ENCODE data around the gene GEMIN5.
A peak's percentile ranks its signal among the peaks of the same experiment; 100 is the strongest.

The GEMIN5 gene

GRCh38 chr5:154878642-154879335, 59.2 kb downstream of the GEMIN5 start:
- DNase-seq (no peak), ATAC-seq (no peak)
- no peak overlapping the region for H3K4me3 Mint-ChIP-seq
- peak overlapping the region in 1 of 2 donors; percentile 44 for H3K27ac Mint-ChIP-seq
- H3K27me3 Mint-ChIP-seq = no peaks in the 10 kb centered on the region
- H3K4me1 Mint-ChIP-seq = no peaks in the 10 kb centered on the region
- peaks cover 26 to 27% of the 10 kb centered on the region in 2 donors for H3K9me3 Mint-ChIP-seq

- no peaks in the 10 kb centered on the region for H3K4me1 Mint-ChIP-seq
- ATAC-seq (no peak), DNase-seq (no peak)
- peaks cover 4 to 10% of the 10 kb centered on the region in 2 donors for H3K9me3 Mint-ChIP-seq
- no peaks in the 10 kb centered on the region for H3K27me3 Mint-ChIP-seq
- no peak overlapping the region for H3K4me3 Mint-ChIP-seq
- H3K27ac Mint-ChIP-seq = peak overlapping the region in 1 of 2 donors; percentile 8
Measured at GRCh38 chr5:154873791-154874331, 64.2 kb downstream of the GEMIN5 start.

GRCh38 chr5:154871734-154872133, 66.3 kb downstream of the GEMIN5 start:
- Mint-ChIP-seq H3K9me3 (no peaks in the 10 kb centered on the region), H3K27ac (no peak overlapping the region), H3K4me1 (peaks cover 12% of the 10 kb centered on the region), H3K27me3 (no peaks in the 10 kb centered on the region), H3K4me3 (no peak overlapping the region)
- DNase-seq = no peak
- no peak for ATAC-seq

- Mint-ChIP-seq H3K4me1 (peaks cover 27% of the 10 kb centered on the region), H3K4me3 (no peak overlapping the region), H3K9me3 (no peaks in the 10 kb centered on the region), H3K27ac (no peak overlapping the region), H3K27me3 (no peaks in the 10 kb centered on the region)
- no peak for ATAC-seq
- DNase-seq = no peak
Measured at GRCh38 chr5:154868702-154869101, 69.3 kb downstream of the GEMIN5 start.

GRCh38 chr5:154866841-154867240, 71.2 kb downstream of the GEMIN5 start:
- Mint-ChIP-seq H3K27me3 (no peaks in the 10 kb centered on the region), H3K9me3 (no peaks in the 10 kb centered on the region), H3K4me3 (no peak overlapping the region), H3K4me1 (peaks cover 44% of the 10 kb centered on the region), H3K27ac (no peak overlapping the region)
- DNase-seq (no peak), ATAC-seq (no peak)

- peaks cover 56% of the 10 kb centered on the region for H3K4me1 Mint-ChIP-seq
- peak overlapping the region in 1 of 2 donors; percentile 92 for H3K27ac Mint-ChIP-seq
- no peaks in the 10 kb centered on the region for H3K27me3 Mint-ChIP-seq
- ATAC-seq = peak; percentile 56
- DNase-seq = no peak
- no peak overlapping the region for H3K4me3 Mint-ChIP-seq
- H3K9me3 Mint-ChIP-seq = no peaks in the 10 kb centered on the region
Measured at GRCh38 chr5:154865466-154866184, 72.4 kb downstream of the GEMIN5 start.

- Mint-ChIP-seq H3K27me3 (no peaks in the 10 kb centered on the region), H3K4me1 (peaks cover 64% of the 10 kb centered on the region), H3K27ac (peak overlapping the region; percentile 19 to 92), H3K9me3 (no peaks in the 10 kb centered on the region), H3K4me3 (no peak overlapping the region)
- no peak for ATAC-seq
- DNase-seq = no peak
Measured at GRCh38 chr5:154863291-154864080, 74.5 kb downstream of the GEMIN5 start.

- Mint-ChIP-seq H3K4me3 (peak overlapping the region in 1 of 2 donors; percentile 51), H3K27me3 (no peaks in the 10 kb centered on the region), H3K9me3 (no peaks in the 10 kb centered on the region), H3K4me1 (peaks cover 62% of the 10 kb centered on the region), H3K27ac (peak overlapping the region in 1 of 2 donors; percentile 92)
- no peak for DNase-seq
- no peak for ATAC-seq
Measured at GRCh38 chr5:154862766-154863165, 75.2 kb downstream of the GEMIN5 start.

- Mint-ChIP-seq H3K9me3 (no peaks in the 10 kb centered on the region), H3K27ac (no peak overlapping the region), H3K4me1 (peaks cover 63% of the 10 kb centered on the region), H3K4me3 (peak overlapping the region; percentile 36 to 57), H3K27me3 (no peaks in the 10 kb centered on the region)
- DNase-seq = no peak
- ATAC-seq = no peak
Measured at GRCh38 chr5:154861946-154862345, 76.1 kb downstream of the GEMIN5 start.

GRCh38 chr5:154860765-154861164, 77.2 kb downstream of the GEMIN5 start:
- peak overlapping the region in 1 of 2 donors; percentile 9 for H3K27ac Mint-ChIP-seq
- H3K9me3 Mint-ChIP-seq = no peaks in the 10 kb centered on the region
- peak overlapping the region; percentile 89 to 97 for H3K4me3 Mint-ChIP-seq
- DNase-seq (no peak), ATAC-seq (no peak)
- no peaks in the 10 kb centered on the region for H3K27me3 Mint-ChIP-seq
- peaks cover 56% of the 10 kb centered on the region for H3K4me1 Mint-ChIP-seq

- Mint-ChIP-seq H3K27me3 (no peaks in the 10 kb centered on the region), H3K4me1 (peaks cover 52% of the 10 kb centered on the region), H3K9me3 (no peaks in the 10 kb centered on the region), H3K27ac (peak overlapping the region; percentile 48 to 94), H3K4me3 (peak overlapping the region; percentile 89 to 97)
- ATAC-seq (no peak), DNase-seq (no peak)
Measured at GRCh38 chr5:154860123-154860522, 77.9 kb downstream of the GEMIN5 start.

- Mint-ChIP-seq H3K4me3 (peak overlapping the region; percentile 89 to 97), H3K9me3 (no peaks in the 10 kb centered on the region), H3K27me3 (no peaks in the 10 kb centered on the region), H3K27ac (peak overlapping the region; percentile 94 to 99), H3K4me1 (peaks cover 50% of the 10 kb centered on the region)
- no peak for ATAC-seq
- DNase-seq = no peak
Measured at GRCh38 chr5:154858972-154859871, 78.8 kb downstream of the GEMIN5 start.

- H3K4me1 Mint-ChIP-seq = peaks cover 48% of the 10 kb centered on the region
- H3K27ac Mint-ChIP-seq = peak within 1 kb of the TSS; percentile 94 to 99
- H3K4me3 Mint-ChIP-seq = peak within 1 kb of the TSS; percentile 89 to 97
- peak; percentile 94 for ATAC-seq
- DNase-seq = peak; percentile 98
- no peaks in the 10 kb centered on the region for H3K9me3 Mint-ChIP-seq
- H3K27me3 Mint-ChIP-seq = no peaks in the 10 kb centered on the region
Measured at GRCh38 chr5:154858297-154858971, 79.6 kb downstream of the GEMIN5 start, which contains the start of gene CNOT8. Gene CNOT8 (plus strand): TSS chr5:154858627. CDS start chr5:154863279, 4,652 bp downstream.

All from stimulated activated naive CD8-positive, alpha-beta T cell treated with anti-CD3 and anti-CD28 coated beads, Interleukin-15, amount 100 ng/mL, for 72 hours (primary cell).